ENCODE measurements around the gene TMEM52.
A peak's percentile ranks its signal among the peaks of the same experiment; 100 is the strongest.

Gene TMEM52

DNA sequence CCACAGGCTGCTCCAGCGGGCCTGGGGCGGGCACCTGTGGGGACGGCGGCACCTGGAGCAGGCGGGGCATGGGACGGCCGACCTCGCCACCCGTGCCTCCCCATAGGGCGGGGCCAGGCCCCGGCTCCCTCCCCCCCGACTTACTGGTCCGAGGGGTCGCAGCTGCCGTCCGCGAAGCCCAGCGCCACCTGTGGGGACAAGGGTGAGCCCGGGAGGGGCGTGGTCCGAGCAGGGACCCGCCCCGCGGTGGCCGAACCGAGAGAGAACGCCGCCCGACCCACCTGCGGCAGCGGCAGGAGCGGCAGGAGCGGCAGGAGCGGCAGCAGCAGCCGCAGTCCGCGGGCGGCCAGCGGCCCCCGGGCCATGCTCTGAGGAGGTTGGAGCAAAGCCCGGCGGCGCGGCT, at the start of gene TMEM52:
Gene TMEM52, minus strand, starts transcription at position 379 of the 403 bp plus-strand sequence. Its CDS starts 14 bp downstream, at position 365.
- no peak for DNase-seq

DNA sequence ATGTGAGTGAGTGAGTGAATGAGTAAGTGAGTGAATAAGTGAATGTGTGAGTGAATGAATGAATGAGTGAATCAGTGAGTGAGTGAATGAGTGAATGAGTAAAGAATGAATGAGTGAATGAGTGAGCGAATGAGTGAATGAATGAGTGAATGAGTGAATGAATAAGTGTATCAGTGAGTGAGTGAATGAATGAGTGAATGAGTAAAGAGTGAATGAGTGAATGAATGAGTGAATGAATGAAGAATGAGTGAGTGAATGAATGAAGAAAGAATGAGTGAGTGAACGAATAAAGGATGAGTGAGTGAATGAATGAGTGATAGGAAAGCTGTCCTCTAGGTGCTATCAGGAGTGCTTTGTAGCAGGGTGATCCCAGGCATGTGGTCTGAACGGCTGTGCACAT, 48.8 kb upstream of the TMEM52 start:
- DNase-seq: no peak

- DNase-seq: no peak
Observed at GRCh38 chr1:1967151-1967550, 48.1 kb upstream of the TMEM52 start.

DNA sequence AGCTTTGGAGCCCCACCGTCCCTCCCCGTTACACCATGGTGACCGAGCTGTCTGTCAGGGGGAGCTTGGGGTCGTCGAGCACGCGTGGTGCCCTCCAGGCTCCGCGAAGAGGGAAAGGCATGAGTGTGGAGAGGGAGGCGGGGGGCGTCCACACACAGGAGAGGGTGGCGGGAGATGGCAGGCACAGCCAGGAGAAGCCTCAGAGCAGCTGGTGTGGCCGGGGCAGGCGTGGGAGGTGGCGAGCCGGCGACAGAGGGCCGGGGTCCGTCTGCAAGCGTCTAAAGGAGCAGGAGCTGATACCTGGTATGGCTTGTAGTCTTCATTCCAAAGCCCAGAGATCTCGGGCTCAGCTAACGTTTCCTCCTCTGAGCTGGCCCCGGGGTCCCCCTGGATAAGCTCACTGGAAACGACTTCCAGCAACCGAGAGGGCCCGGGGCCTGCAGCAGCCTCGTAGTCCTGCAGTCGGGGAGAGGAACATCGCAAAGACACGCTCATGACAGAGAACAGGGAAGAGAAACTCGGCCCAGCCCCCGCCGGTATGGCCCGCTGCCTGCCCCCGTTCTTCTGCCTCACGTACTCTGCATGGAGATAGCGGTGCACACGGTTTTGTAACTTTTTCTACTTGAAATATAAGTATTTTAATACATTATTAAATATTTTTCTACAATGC, 47.1 kb upstream of the TMEM52 start:
- DNase-seq: no peak

GRCh38 chr1:1965546-1965945, 46.5 kb upstream of the TMEM52 start:
- no peak for DNase-seq

GRCh38 chr1:1964811-1965210, 45.7 kb upstream of the TMEM52 start:
- DNase-seq: no peak

DNA sequence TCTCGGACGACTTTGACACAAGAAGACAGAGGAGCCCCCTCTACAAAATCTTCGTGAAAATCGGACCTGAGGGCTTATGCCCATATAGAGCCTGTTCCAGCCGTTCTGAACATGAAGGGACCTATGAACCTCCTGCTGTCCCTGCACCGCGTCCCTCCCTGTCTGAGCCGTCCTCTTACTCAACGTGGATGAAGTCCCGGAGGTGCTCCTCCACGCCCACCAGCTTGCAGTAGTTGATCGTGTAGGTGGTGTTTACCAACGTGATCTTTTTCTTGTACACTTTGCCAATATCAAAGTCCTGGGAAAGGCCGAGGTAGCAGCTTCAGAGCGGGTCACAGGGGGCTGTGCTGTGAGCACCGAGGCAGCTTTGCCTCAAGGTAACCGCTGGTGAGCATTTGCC, 44.5 kb upstream of the TMEM52 start:
- no peak for DNase-seq

- no peak for DNase-seq
Observed at GRCh38 chr1:1962752-1963151, 43.7 kb upstream of the TMEM52 start.

GRCh38 chr1:1960480-1961196, 41.6 kb upstream of the TMEM52 start:
- no peak for DNase-seq

GRCh38 chr1:1959840-1960479, 40.9 kb upstream of the TMEM52 start:
- peak; percentile 69 for DNase-seq

DNA sequence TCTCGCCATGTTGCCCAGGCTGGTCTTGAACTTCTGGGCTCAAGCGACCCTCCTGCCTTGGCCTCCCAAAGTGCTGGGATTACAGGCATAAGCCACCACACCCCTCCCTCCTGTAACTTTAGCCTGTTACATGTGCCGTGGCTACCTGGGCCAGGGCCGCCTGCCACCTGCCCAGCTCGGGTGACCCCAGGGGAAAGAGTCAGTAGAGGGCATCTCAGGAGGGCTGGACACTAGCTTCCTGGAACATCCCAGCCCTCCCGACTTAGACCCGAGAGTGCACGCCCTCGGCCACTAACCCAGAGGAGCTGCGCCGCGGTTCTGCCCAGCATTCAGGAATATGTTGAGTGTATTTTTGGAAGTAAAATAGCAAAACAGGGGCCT, 40.4 kb upstream of the TMEM52 start:
- DNase-seq: no peak

GRCh38 chr1:1958071-1958541, 39.0 kb upstream of the TMEM52 start:
- no peak for DNase-seq

GRCh38 chr1:1957533-1957961, 38.5 kb upstream of the TMEM52 start:
- DNase-seq: no peak

DNA sequence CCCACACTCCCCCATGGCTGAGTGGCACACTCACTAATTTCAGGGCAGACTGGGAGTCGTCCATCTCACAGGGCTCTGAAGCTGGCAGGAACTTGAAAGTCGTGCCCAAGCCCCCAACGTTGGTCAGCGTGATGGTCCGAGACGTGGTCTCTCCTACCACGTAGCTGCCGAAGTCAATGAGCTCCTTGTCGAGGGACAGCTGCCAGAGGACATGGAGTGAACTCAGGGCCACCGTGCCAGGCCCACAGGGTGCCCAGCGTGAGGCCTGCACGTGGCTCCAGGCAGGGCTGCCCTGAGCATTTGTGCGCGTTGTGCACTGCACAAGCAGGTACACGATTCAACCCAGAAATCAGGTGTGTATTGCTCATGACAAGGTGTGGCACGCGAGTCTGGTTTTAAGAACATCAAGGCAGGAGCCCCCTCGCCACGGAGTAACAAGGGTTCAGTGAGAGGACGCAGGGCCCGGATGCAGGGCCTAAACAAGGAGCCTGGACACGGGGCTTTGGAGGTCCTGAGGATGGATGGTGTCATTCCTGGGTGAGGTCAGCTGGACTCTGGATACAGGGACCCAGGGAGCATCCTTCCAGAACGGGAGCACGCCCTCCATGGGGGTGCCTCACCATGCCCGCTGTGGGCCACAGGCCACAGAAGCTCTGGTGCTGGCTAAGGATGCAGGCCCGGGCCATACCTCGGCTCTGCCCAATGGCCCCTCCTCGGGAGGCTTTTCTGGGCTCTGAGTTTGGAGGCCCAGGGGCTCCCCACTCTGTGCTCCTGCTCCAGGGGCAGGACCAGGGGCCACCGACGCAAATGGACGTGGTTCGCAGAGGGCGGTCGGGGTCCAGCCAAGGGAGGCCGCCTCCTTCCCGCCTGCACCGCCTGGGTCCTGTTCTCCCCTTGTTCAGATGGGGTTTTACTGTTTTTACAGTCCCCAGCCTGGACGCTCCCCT, 37.8 kb upstream of the TMEM52 start:
- no peak for DNase-seq

- DNase-seq: no peak
Observed at GRCh38 chr1:1956101-1956500, 37.0 kb upstream of the TMEM52 start.

DNA sequence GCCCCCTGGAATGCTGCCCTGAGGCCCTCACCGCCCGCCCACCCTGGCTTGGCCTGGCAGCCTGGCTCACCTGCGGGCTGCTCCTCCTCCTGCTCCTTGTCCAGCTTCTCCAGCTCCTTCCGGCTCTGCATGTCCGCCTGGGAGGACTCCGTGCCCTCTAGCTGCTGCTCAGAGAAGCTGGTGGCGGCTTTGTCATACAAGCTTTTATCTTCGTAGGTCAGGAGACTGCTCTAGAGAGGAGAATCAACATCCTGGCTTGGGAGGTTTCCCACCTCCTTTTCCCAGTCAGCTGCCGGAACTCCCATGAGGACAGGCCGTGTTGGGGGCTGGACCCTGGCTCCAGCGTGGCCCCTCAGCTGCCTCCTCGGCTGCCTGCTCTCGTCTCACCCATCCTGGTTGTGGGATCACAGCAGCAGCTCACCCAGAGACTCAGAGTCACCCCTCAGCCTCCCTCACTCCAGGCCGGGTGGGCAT, 36.6 kb upstream of the TMEM52 start:
- DNase-seq: no peak

DNA sequence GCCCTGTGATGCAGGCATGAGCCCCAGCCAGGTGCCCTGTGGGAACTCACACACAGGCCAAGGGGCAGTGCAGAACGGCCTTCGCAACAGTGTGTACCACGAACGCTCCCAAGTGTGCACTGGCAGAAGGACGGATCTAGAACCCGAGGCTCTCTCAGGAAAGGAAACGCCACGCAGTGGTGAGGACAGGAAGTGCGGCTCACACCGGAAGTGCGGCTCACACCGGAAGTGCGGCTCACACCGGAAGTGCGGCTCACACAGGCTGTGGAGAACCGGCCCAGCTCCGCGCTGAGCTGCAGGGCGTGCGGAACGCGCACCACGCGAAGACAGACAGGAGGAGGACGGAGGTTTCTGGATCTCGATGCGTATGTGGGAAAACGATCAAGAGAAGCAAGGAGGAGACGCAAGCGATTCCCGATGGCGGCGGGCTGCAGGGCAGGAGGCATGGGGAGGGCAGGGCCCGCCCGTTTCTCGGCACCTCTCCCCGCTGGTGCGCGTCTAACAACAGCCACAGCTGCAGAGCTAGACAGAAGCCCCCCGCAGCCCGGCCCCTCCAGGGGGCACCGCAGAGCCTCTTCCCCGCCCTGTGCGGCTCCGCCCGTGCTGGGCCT, 35.9 kb upstream of the TMEM52 start:
- no peak for DNase-seq

DNA sequence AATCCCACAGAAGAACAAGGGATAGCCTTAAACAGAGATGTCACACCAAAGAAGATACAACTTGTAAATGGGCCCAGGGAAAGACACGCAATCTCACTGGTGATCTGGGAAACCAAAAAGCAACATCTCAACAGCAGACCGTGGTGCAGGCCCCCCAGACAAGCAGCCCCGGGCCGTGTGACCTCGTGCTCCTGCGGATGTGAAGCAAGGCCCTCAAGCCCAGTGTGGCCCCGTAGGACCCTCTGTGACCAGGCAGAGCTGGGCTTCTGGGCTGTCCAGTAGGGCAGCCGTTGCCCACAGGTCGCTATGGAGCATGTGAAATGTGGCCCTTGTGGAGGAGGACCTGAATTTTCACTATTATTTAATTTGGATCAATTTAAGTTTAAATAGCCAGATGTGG, 34.9 kb upstream of the TMEM52 start:
- DNase-seq: no peak

GRCh38 chr1:1950940-1951339, 31.9 kb upstream of the TMEM52 start:
- DNase-seq: no peak

DNA sequence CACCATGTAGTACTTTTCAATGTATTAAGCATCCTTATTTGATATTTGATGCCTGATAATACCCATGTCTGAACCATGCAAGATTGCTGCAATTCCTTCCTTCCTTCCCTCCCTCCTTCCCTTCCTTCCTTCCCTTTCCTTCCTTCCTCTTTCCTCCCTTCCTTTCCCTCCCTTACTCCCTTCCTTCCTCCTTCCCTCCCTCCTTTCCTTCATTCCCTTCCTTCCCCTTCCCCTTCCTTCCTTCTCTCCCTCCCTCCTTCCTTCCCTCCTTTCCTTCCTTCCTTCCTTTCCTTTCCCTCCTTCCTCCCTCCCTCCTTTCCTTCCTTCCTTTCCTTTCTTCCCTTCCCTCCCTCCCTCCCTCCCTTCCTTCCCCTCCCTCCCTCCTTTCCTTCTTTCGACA, 29.7 kb upstream of the TMEM52 start:
- no peak for DNase-seq

GRCh38 chr1:1947493-1947892, 28.4 kb upstream of the TMEM52 start:
- no peak for DNase-seq

DNA sequence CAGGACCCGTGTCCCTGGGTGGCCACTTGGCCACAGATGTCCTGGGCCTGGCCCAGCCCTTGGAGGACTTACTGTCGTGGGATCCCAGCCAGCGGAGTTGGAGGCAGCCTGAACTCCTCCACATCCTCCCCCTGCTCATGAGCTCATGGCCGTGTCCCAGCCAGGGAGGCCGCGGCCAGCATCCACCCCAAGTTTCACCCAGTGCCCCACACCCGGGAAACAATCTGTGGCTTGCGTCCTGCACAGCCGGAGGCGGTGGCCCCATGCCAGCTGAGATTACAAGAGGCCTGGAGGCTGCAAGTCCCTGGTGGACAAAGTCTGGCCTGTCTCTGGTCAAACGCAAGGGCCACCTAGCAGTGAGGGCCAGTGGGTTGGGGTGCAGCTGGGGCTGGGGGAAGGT, 27.5 kb upstream of the TMEM52 start:
- no peak for DNase-seq

All from activated CD4-positive, CD25-positive, alpha-beta regulatory T cell treated with anti-CD3 and anti-CD28 coated beads, Interleukin-2, amount 50 U/mL, for 72 hours (primary cell).